Pancreas (tissue), 10 donors: ENCODE data around the gene DGKG. TPM values are rescaled to one million over a fixed set of nuclear protein-coding genes. Genes with fewer than 3 reads are reported as not detected.

Source experiments
- ATAC-seq, 4 donors: fragments of 200-7000 bp; cut with Tn5 transposase; one replicate each; pipeline versions ENCODE4 v1.8.0 to v1.9.1; 2020; ENCODE audit warnings: mild to moderate bottlenecking in 4 of 4, moderate library complexity in 4 of 4
- DNase-seq, 6 donors: peaks; one replicate each; pipeline ENCODE4 v3.0.0-alpha.2; 2020
- FAIRE-seq: peaks from 2 replicates; lab custom pipeline; 2012; peaks lifted over from hg19 to GRCh38; lab: Jason Lieb, UNC
- H3K27ac ChIP-seq, 4 donors: fragments of 200-600 bp; sonication (generic); 1 replicate in 3 of 4; 2 replicates in 1 of 4; pipeline versions ENCODE4 v1.5.0 to v1.8.0; 2020
- H3K27me3 ChIP-seq, 4 donors: fragments of 200-600 bp; one replicate each; pipeline ENCODE4 v1.8.0; 2021
- H3K36me3 ChIP-seq, 3 donors: fragments of 200-600 bp; sonication (generic) in 1 of 3; one replicate each; pipeline versions ENCODE4 v1.5.0 to v1.8.0; 2020 to 2021
- H3K4me1 ChIP-seq, 3 donors: fragments of 200-600 bp; one replicate each; pipeline ENCODE4 v1.8.0; 2021
- H3K4me3 ChIP-seq, 4 donors: fragments of 200-600 bp; sonication (generic) in 2 of 4; one replicate each; pipeline versions ENCODE4 v1.5.0 to v1.8.0; 2020 to 2021
- H3K9me3 ChIP-seq, 4 donors: fragments of 200-600 bp; one replicate each; pipeline ENCODE4 v1.8.0; 2021
- CTCF ChIP-seq, 4 donors: fragments of 200-600 bp; sonication (generic) in 3 of 4; IDR thresholded peaks; one replicate each; pipeline versions ENCODE4 v1.5.0 to v1.8.0; 2021; ENCODE audit warnings: antibody characterized with exemption in 4 of 4
- WGBS, 2 donors: extraction: QIAGEN DNeasy Blood & Tissue Kit; methylation state at CpG; one replicate each; pipeline ENCODE4 v1.1.7; 2013; 5-methylcytosine and 5-hydroxymethylcytosine counted together
- intact Hi-C, 3 donors: fragments of 100-400 bp; cut with DNase I; formaldehyde crosslinking; loops; one replicate each; pipeline versions ENCODE4 v1.11.1 to v1.14.2; 2022
- polyA plus RNA-seq, 2 donors: library from polyadenylated mRNA; stranded (reverse); fragments of 200-250 nt; gene quantifications; one replicate each; pipeline ENCODE4 v1.2.3, GENCODE V29; 2013
- total RNA-seq, 6 donors: library from RNA; stranded (reverse); fragmentation: NEBNext Ultra II Directional in 4 of 6; extraction: Animal tissue kit (Norgen Biotek cat#: 25700) in 4 of 6; gene quantifications; one replicate each; pipeline versions ENCODE4 v1.2.1 to v1.2.4, GENCODE V29; 2021 to 2023
- donor health status: healthy with polysubstance abuse.
- donor health status: DM: no; HTN: no; CAD: no; lungs with moderate emphysema.
- donor health status: DM: no; HTN: no; CAD: no.
- donor health status: control.
- donor health status: control.
- donor health status: Bipolar disorder and iron deficiency.
- donor health status: DM: yes; HTN: yes; CAD: no.
- donor health status: DM: no; HTN: no; CAD: no.
- donor health status: DM: no; HTN: no; CAD: no.
- donor health status: DM: yes; HTN: yes; CAD: no.

Gene DGKG
- total and polyA plus RNA-seq, 8 donors, result 0.16 to 2.0 (median 0.88) TPM

DNA sequence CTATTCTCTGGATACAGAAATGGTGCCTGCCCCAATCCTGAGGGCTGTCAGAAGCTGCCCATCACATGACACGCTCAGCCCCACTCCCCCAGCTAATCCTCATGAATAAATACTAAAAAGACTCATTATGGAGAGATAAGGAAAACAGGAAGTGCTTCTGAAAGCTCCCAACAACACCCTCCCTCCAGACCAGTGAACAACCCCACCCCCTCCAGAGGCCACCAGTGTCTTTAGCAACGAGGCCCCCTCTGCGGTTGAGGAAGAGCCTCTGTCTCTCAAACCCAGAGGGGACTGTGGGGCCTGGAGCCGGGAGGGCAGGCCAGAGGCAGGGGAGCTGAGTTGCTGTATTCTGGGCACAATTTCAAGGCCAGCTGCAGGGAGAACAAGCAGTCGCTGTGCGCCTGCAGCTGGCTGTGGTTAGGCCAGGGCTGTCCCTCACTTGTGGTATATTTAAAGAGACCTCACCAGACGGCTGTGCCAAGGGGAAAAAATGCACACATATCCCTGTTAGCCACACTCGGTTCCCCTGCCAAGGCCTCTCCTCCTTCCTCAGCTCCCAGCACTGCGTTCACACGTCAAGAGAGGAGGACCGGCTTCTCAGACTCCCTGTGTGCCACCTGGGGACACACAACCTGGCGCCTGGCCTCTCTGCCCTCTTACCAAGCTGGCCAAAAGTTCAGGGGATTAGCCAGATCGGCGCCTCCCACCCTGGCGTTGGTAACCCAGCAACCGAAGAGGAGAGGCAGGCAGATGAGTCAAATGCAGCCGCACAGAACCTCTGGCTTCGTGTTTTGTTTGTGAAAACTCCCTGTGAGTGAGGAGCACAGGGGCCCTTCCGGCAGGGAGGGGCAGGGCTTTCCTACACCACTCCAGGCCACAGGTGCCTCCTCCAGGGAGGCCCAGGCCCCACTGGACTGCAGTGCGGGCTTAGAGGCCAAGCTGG is 152.0 kb downstream of the DGKG start:
- Histone ChIP-seq H3K9me3 (no peaks in the 10 kb centered on the region), H3K4me3 (no peak overlapping the region), H3K36me3 (no peaks in the 10 kb centered on the region), H3K27ac (peak overlapping the region; percentile 74 to 80 (median 76)), H3K27me3 (no peaks in the 10 kb centered on the region), H3K4me1 (peaks cover 10 to 20% (median 16%) of the 10 kb centered on the region in 3 donors)
- intact Hi-C loops, result no loop called here
- DNase-seq (peak; percentile 72 to 89 (median 78)), FAIRE-seq (no peak), ATAC-seq (peak; percentile 86 to 95 (median 92))
- 12 to 13% methylated on average over 20 of the region's 20 CpGs for WGBS, 2 donors
- no peak for TF ChIP-seq CTCF (IDR thresholded peaks at IDR 0.05)

- WGBS, 2 donors, result 95 to 96% methylated on average over 8 of the region's 8 CpGs
- no peak overlapping the region for H3K4me3 ChIP-seq
- peaks cover 10 to 20% (median 16%) of the 10 kb centered on the region in 3 donors for H3K4me1 ChIP-seq
- FAIRE-seq, result no peak
- DNase-seq, result no peak
- H3K9me3 ChIP-seq, result no peaks in the 10 kb centered on the region
- intact Hi-C loops, result no loop called here
- H3K27me3 ChIP-seq, result no peaks in the 10 kb centered on the region
- no peak for TF ChIP-seq CTCF (IDR thresholded peaks at IDR 0.05)
- H3K36me3 ChIP-seq, result no peaks in the 10 kb centered on the region
- H3K27ac ChIP-seq, result no peak overlapping the region
- ATAC-seq, result no peak
Measured at GRCh38 chr3:186208296-186208989, 153.6 kb downstream of the DGKG start.

DNA sequence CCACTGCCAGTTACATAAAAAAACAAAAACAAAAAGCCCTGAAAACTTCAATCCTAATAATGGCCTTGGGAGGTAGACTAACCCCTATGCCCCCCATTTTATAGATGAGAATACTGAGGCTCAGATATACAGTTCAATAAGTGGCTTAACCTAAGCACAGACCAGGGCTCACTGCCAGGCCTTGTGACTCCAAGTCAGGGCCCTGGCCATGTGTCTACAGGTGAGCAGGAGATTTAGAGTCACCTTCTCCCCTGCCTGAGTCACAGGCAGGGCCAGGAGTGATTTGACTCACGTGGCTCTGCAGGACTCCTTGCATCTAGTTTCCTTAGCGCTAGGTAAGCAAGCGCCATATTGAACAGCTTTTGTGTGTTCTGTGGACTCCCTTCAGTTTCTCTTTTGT is 154.5 kb downstream of the DGKG start:
- DNase-seq, result peak in 3 of 6 donors; percentile 42 to 65 (median 54)
- H3K9me3 ChIP-seq, result no peaks in the 10 kb centered on the region
- peak in 2 of 4 donors; percentile 16 to 26 for ATAC-seq
- no peaks in the 10 kb centered on the region for H3K36me3 ChIP-seq
- FAIRE-seq, result no peak
- intact Hi-C loops, result no loop called here
- H3K27ac ChIP-seq, result no peak overlapping the region
- peaks cover 10 to 20% (median 16%) of the 10 kb centered on the region in 3 donors for H3K4me1 ChIP-seq
- TF ChIP-seq CTCF (IDR thresholded peaks at IDR 0.05), result no peak
- no peaks in the 10 kb centered on the region for H3K27me3 ChIP-seq
- H3K4me3 ChIP-seq, result no peak overlapping the region
- 80 to 81% methylated on average over 3 of the region's 3 CpGs for WGBS, 2 donors

DNA sequence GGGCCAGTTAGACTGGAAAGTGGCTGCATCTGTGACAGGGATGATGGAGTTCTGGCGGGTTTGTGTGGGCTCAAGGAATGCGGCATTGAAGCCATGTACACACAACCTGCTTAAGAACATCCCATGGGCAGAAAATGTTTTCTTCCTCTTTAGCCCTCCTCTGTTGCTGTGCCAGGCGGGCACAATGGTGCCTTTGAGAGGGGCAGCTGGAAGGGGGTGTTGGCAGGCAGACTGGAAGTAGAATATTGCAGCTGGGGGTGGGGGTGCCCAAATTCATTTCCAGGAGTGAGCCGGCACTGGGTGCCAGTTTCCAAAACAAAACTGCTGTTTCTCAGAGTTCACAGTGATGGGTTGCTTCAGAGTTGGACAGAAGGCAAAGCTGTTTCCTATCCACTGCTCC is 161.3 kb downstream of the DGKG start:
- no peaks in the 10 kb centered on the region for H3K36me3 ChIP-seq
- H3K27me3 ChIP-seq, result no peaks in the 10 kb centered on the region
- intact Hi-C loops, result no loop called here
- no peak overlapping the region for H3K4me3 ChIP-seq
- no peaks in the 10 kb centered on the region for H3K9me3 ChIP-seq
- DNase-seq (no peak), ATAC-seq (peak in 1 of 4 donors; percentile 24), FAIRE-seq (no peak)
- TF ChIP-seq CTCF (IDR thresholded peaks at IDR 0.05), result no peak
- H3K27ac ChIP-seq, result no peak overlapping the region
- 78 to 80% methylated on average over 4 of the region's 4 CpGs for WGBS, 2 donors
- H3K4me1 ChIP-seq, result no peaks in the 10 kb centered on the region
